ENCODE measurements around the gene PHLPP1. TPM values are rescaled to one million over a fixed set of nuclear protein-coding genes. Genes with fewer than 3 reads are reported as not detected.

Gene PHLPP1
- total RNA-seq, 1 donor from 2014 or later = 21.2 TPM

DNA sequence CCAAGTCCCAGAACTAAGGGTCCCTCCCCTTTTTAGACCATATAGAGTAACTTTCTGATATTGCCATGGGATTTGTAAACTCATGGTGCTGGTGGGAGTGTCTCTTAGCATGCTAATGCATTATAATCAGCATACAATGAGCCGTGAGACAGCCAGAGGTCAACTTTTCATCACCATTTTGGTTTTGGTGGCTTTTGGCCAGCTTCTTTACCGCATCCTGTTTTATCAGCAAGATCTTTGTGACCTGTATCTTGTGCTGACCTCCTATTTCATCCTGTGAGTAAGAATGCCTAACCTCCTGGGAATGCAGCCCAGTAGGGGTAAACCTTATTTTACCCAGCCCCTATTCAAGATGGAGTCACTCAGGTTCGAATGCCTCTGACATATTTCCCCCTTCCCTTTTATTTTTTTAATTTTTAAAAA, 148.2 kb downstream of the PHLPP1 start:
- no peaks in the 10 kb centered on the region for H3K27me3 Mint-ChIP-seq (ENCODE audit: low read depth)
- no peaks in the 10 kb centered on the region for H3K9me3 Mint-ChIP-seq
- peaks cover 7% of the 10 kb centered on the region for H3K4me1 Mint-ChIP-seq
- no peak overlapping the region for H3K27ac Mint-ChIP-seq
- TF ChIP-seq, protein P1, sequence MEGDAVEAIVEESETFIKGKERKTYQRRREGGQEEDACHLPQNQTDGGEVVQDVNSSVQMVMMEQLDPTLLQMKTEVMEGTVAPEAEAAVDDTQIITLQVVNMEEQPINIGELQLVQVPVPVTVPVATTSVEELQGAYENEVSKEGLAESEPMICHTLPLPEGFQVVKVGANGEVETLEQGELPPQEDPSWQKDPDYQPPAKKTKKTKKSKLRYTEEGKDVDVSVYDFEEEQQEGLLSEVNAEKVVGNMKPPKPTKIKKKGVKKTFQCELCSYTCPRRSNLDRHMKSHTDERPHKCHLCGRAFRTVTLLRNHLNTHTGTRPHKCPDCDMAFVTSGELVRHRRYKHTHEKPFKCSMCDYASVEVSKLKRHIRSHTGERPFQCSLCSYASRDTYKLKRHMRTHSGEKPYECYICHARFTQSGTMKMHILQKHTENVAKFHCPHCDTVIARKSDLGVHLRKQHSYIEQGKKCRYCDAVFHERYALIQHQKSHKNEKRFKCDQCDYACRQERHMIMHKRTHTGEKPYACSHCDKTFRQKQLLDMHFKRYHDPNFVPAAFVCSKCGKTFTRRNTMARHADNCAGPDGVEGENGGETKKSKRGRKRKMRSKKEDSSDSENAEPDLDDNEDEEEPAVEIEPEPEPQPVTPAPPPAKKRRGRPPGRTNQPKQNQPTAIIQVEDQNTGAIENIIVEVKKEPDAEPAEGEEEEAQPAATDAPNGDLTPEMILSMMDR (IDR thresholded peaks at IDR 0.05; ENCODE audit: unreplicated experiment) = no peak
- no peak for DNase-seq (ENCODE audit: low spot score in 2 of 2, unreplicated experiment in 2 of 2)
- no peak overlapping the region for H3K4me3 Mint-ChIP-seq
- H3K36me3 Mint-ChIP-seq = peaks cover 5% of the 10 kb centered on the region

DNA sequence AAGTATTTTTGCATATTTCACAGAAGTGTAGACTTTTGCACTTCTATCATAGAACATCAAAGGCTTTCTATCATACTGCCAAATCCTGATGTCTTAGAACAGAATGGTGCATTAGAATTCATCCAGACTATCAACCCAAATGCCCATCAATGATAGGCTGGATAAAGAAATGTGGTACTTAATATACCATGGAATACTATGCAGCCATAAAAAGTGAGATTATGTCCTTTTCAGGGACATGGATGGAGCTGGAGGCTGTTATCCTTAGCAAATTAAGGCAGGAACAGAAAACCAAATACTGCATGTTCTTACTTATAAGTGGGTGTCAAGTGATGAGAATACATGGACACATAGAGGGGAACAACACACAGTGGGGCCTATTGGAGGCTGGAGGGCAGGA, 150.2 kb downstream of the PHLPP1 start:
- Mint-ChIP-seq H3K36me3 (peaks cover 5% of the 10 kb centered on the region), H3K27ac (no peak overlapping the region), H3K4me1 (no peaks in the 10 kb centered on the region), H3K9me3 (no peaks in the 10 kb centered on the region), H3K27me3 (ENCODE audit: low read depth) (no peaks in the 10 kb centered on the region), H3K4me3 (no peak overlapping the region)
- TF ChIP-seq, protein P1 (IDR thresholded peaks at IDR 0.05; ENCODE audit: unreplicated experiment) = no peak
- DNase-seq (ENCODE audit: low spot score in 2 of 2, unreplicated experiment in 2 of 2) = no peak

- no peaks in the 10 kb centered on the region for H3K4me1 Mint-ChIP-seq
- DNase-seq (ENCODE audit: low spot score in 2 of 2, unreplicated experiment in 2 of 2) = no peak
Measured at GRCh38 chr18:62867534-62867933, 152.2 kb downstream of the PHLPP1 start.

DNA sequence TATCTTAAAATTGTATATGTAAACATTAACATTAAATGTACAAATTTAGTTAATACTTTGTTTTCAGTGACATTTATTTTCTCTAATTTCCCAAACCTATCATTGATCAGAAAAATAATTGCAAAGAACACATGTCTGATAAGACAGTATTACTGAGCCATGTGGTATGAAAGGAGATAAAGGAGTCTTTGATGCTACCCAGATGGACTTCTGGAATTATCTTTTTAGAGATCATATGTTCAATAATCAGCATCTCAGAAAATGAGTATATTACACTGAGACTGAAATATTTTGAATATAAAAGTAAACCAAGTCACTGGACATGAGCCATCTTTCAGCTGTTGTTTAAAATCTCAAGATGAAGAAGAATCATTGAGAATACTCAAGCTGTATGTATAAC, 153.3 kb downstream of the PHLPP1 start:
- Mint-ChIP-seq H3K27me3 (ENCODE audit: low read depth) (no peaks in the 10 kb centered on the region), H3K4me3 (no peak overlapping the region), H3K36me3 (peaks cover 2% of the 10 kb centered on the region), H3K9me3 (no peaks in the 10 kb centered on the region), H3K4me1 (no peaks in the 10 kb centered on the region), H3K27ac (no peak overlapping the region)
- DNase-seq (ENCODE audit: low spot score in 2 of 2, unreplicated experiment in 2 of 2) = no peak
- TF ChIP-seq, protein P1 (IDR thresholded peaks at IDR 0.05; ENCODE audit: unreplicated experiment) = no peak

More at GRCh38 chr18:62867534-62867933, 152.2 kb downstream of the PHLPP1 start:
- Mint-ChIP-seq H3K27ac (no peak overlapping the region), H3K36me3 (peaks cover 2% of the 10 kb centered on the region), H3K4me3 (no peak overlapping the region), H3K27me3 (ENCODE audit: low read depth) (no peaks in the 10 kb centered on the region), H3K9me3 (no peaks in the 10 kb centered on the region)
- TF ChIP-seq, protein P1 (IDR thresholded peaks at IDR 0.05; ENCODE audit: unreplicated experiment) = no peak

DNA sequence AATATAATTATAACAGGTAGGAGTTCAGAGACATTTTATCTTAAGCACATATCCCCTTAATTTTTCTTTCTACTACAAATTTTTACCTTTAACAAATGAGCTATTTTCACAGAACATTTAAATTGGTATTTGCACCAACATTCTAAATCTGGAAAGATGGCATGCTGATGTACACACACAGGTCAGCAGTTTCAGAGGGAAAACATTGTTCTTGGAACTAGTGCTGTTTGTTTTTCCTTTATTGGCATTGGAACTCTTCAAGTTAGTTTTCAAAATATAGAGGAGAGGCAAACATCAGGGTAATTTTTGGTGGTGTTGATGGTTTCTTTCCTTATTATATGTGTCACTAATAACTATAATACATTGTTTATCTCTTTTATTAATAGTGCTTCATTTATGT, 155.3 kb downstream of the PHLPP1 start:
- no peak for DNase-seq (ENCODE audit: low spot score in 2 of 2, unreplicated experiment in 2 of 2)
- Mint-ChIP-seq H3K27me3 (ENCODE audit: low read depth) (no peaks in the 10 kb centered on the region), H3K4me3 (no peak overlapping the region), H3K36me3 (peaks cover 5% of the 10 kb centered on the region), H3K4me1 (peaks cover 3% of the 10 kb centered on the region), H3K9me3 (no peaks in the 10 kb centered on the region), H3K27ac (no peak overlapping the region)
- TF ChIP-seq, protein P1 (IDR thresholded peaks at IDR 0.05; ENCODE audit: unreplicated experiment) = no peak

- H3K36me3 Mint-ChIP-seq = peaks cover 3% of the 10 kb centered on the region
- H3K9me3 Mint-ChIP-seq = no peaks in the 10 kb centered on the region
- no peak for DNase-seq (ENCODE audit: low spot score in 2 of 2, unreplicated experiment in 2 of 2)
- TF ChIP-seq, protein P1 (IDR thresholded peaks at IDR 0.05; ENCODE audit: unreplicated experiment) = no peak
- H3K27me3 Mint-ChIP-seq (ENCODE audit: low read depth) = no peaks in the 10 kb centered on the region
- H3K4me1 Mint-ChIP-seq = peaks cover 38% of the 10 kb centered on the region
- H3K4me3 Mint-ChIP-seq = no peak overlapping the region
- H3K27ac Mint-ChIP-seq = peak overlapping the region; percentile 53
Measured at GRCh38 chr18:62875323-62875722, 160.0 kb downstream of the PHLPP1 start.

All from mesothelial cell of epicardium (in vitro differentiated cells).